Choroid plexus epithelial cell (primary cell): ENCODE results near the gene RNPEPL1.

Experiments
- DNase-seq: peaks from one replicate; pipeline ENCODE4 v3.0.0-alpha.2; 2010; ENCODE audit warnings: low read depth
- H3K4me3 ChIP-seq: 2 replicates; pipeline ENCODE4 v1.5.1; 2011; ENCODE audit warnings: low read depth, mild to moderate bottlenecking, control low read depth, low read length, moderate library complexity
- CTCF ChIP-seq: conservative IDR thresholded peaks from 2 replicates; pipeline ENCODE4 v1.5.1; 2011; ENCODE audit warnings: low read depth, mild to moderate bottlenecking, control low read depth, inconsistent platforms, low read length, moderate library complexity

Gene RNPEPL1

GRCh38 chr2:240567137-240567871 is 980 bp upstream of the RNPEPL1 start:
- DNase-seq: peak; percentile 27
- H3K4me3 ChIP-seq: peak overlapping the region; percentile 64
- TF ChIP-seq CTCF: no peak

GRCh38 chr2:240568678-240569522 is 616 bp downstream of the RNPEPL1 start:
- peak; percentile 70 for DNase-seq
- peak overlapping the region; percentile 64 for H3K4me3 ChIP-seq
- no peak for TF ChIP-seq CTCF

GRCh38 chr2:240569523-240569997 is 1.3 kb downstream of the RNPEPL1 start:
- no peak for DNase-seq
- TF ChIP-seq CTCF: no peak
- H3K4me3 ChIP-seq: peak overlapping the region; percentile 64

GRCh38 chr2:240569998-240570530 is 1.8 kb downstream of the RNPEPL1 start:
- TF ChIP-seq CTCF: no peak
- no peak for DNase-seq
- H3K4me3 ChIP-seq: no peak overlapping the region

GRCh38 chr2:240570531-240571313 is 2.4 kb downstream of the RNPEPL1 start:
- TF ChIP-seq CTCF: no peak

GRCh38 chr2:240571314-240571973 is 3.2 kb downstream of the RNPEPL1 start:
- TF ChIP-seq CTCF: no peak
- H3K4me3 ChIP-seq: no peak overlapping the region

More at GRCh38 chr2:240570531-240571313, 2.4 kb downstream of the RNPEPL1 start:
- DNase-seq: no peak
- no peak overlapping the region for H3K4me3 ChIP-seq

More at GRCh38 chr2:240571314-240571973, 3.2 kb downstream of the RNPEPL1 start:
- no peak for DNase-seq
